ENCODE measurements around the gene SPTLC1.

DNA sequence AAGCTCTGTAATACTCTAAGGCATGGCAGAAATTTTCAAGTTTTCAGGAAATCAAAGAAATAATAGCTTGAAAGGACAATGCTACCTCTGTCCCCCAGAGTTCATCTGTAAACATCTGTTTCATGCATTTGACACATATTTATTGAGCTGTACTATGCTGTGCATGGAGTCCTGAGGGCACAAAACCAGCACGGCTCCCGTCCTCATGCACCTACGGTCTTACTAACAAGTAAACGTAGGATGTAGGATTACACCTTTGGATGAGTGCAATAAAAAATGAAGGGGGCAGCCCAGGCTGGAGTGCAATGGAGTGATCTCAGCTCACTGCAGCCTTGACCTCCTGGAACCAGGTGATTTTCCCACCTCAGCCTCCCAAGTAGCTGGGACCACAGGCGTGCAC, 81.9 kb downstream of the SPTLC1 start:
- TF ChIP-seq, protein P1, sequence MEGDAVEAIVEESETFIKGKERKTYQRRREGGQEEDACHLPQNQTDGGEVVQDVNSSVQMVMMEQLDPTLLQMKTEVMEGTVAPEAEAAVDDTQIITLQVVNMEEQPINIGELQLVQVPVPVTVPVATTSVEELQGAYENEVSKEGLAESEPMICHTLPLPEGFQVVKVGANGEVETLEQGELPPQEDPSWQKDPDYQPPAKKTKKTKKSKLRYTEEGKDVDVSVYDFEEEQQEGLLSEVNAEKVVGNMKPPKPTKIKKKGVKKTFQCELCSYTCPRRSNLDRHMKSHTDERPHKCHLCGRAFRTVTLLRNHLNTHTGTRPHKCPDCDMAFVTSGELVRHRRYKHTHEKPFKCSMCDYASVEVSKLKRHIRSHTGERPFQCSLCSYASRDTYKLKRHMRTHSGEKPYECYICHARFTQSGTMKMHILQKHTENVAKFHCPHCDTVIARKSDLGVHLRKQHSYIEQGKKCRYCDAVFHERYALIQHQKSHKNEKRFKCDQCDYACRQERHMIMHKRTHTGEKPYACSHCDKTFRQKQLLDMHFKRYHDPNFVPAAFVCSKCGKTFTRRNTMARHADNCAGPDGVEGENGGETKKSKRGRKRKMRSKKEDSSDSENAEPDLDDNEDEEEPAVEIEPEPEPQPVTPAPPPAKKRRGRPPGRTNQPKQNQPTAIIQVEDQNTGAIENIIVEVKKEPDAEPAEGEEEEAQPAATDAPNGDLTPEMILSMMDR (conservative IDR thresholded peaks at IDR 0.05; ENCODE audit: low read depth in 2 of 2), result no peak
- TF ChIP-seq EZH2 (IDR thresholded peaks at IDR 0.05; ENCODE audit: low read depth, unreplicated experiment) (no peak), POLR2AphosphoS5 (IDR thresholded peaks at IDR 0.05; ENCODE audit: low read depth) (no peak)
